ENCODE data around the gene KRTAP10-3.
"Not testable (repeated sequence)": the region's sequence is repeated elsewhere in the genome, so short reads cannot be mapped to it uniquely, and the experiment has no call there.

KRTAP10-3 gene

GRCh38 chr21:44558695-44559094 is at the start of gene KRTAP10-3:
KRTAP10-3 (minus strand) TSS chr21:44558795; CDS start chr21:44558715, 80 bp downstream.
- DNase-seq (ENCODE audit: low read depth in 2 of 2) = no peak

GRCh38 chr21:44606495-44606894 is 47.9 kb upstream of the KRTAP10-3 start:
- no peak for DNase-seq (ENCODE audit: low read depth in 2 of 2)

GRCh38 chr21:44603911-44604310 is 45.3 kb upstream of the KRTAP10-3 start:
- no peak for DNase-seq (ENCODE audit: low read depth in 2 of 2)

GRCh38 chr21:44603109-44603875 is 44.7 kb upstream of the KRTAP10-3 start:
- DNase-seq (ENCODE audit: low read depth in 2 of 2) = no peak

- DNase-seq (ENCODE audit: low read depth in 2 of 2) = no peak
Observed at GRCh38 chr21:44602463-44602850, 43.9 kb upstream of the KRTAP10-3 start.

GRCh38 chr21:44601596-44602462 is 43.2 kb upstream of the KRTAP10-3 start:
- no peak for DNase-seq (ENCODE audit: low read depth in 2 of 2)

GRCh38 chr21:44601091-44601490 is 42.5 kb upstream of the KRTAP10-3 start:
- DNase-seq (ENCODE audit: low read depth in 2 of 2) = not testable (repeated sequence)

GRCh38 chr21:44600118-44600978 is 41.8 kb upstream of the KRTAP10-3 start, which contains the start of gene KRTAP10-7:
KRTAP10-7 (plus strand) TSS chr21:44600597; CDS start chr21:44600622, 25 bp downstream.
- not testable (repeated sequence) for DNase-seq (ENCODE audit: low read depth in 2 of 2)

- DNase-seq (ENCODE audit: low read depth in 2 of 2) = no peak
Observed at GRCh38 chr21:44599264-44600029, 40.9 kb upstream of the KRTAP10-3 start.

- no peak for DNase-seq (ENCODE audit: low read depth in 2 of 2)
Observed at GRCh38 chr21:44598061-44598460, 39.5 kb upstream of the KRTAP10-3 start.

- DNase-seq (ENCODE audit: low read depth in 2 of 2) = no peak
Observed at GRCh38 chr21:44596068-44596725, 37.6 kb upstream of the KRTAP10-3 start.

GRCh38 chr21:44595524-44595923 is 36.9 kb upstream of the KRTAP10-3 start:
- DNase-seq (ENCODE audit: low read depth in 2 of 2) = no peak

GRCh38 chr21:44594406-44594916 is 35.9 kb upstream of the KRTAP10-3 start:
- no peak for DNase-seq (ENCODE audit: low read depth in 2 of 2)

GRCh38 chr21:44593598-44594405 is 35.2 kb upstream of the KRTAP10-3 start:
- DNase-seq (ENCODE audit: low read depth in 2 of 2) = no peak

- no peak for DNase-seq (ENCODE audit: low read depth in 2 of 2)
Observed at GRCh38 chr21:44592446-44593311, 34.1 kb upstream of the KRTAP10-3 start, which contains the start of gene KRTAP10-6. KRTAP10-6 (minus strand) TSS chr21:44592505; CDS start chr21:44592484, 21 bp downstream.

GRCh38 chr21:44591801-44592130 is 33.2 kb upstream of the KRTAP10-3 start:
- DNase-seq (ENCODE audit: low read depth in 2 of 2) = not testable (repeated sequence)

- not testable (repeated sequence) for DNase-seq (ENCODE audit: low read depth in 2 of 2)
Observed at GRCh38 chr21:44590897-44591800, 32.6 kb upstream of the KRTAP10-3 start.
